ENCODE measurements around the gene CD300LF.

CD300LF gene

DNA sequence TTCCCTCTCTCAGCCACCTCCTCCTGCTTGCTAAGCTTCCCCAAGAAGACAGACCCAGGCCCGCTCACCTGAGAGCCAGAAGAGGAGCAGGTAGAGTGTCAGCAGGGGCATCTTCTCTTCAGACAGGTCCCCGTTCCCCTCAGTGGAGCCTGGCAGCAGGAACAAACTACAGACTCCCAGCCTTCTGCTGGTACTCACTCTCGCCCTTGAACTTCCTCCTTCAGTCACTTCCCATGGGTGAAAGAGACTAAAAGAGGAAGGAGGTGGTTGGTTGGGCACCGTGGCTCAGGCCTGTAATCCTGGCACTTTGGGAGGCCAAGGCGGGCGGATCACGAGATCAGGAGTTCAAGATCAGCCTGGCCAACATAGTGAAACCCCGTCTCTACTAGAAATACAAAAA, at the start of gene CD300LF:
TSS of gene CD300LF (minus strand) at position 168 of the 400 bp plus-strand sequence. CDS start at position 111, 57 bp downstream.
- DNase-seq (ENCODE audit: low read depth in 2 of 2) = no peak

DNA sequence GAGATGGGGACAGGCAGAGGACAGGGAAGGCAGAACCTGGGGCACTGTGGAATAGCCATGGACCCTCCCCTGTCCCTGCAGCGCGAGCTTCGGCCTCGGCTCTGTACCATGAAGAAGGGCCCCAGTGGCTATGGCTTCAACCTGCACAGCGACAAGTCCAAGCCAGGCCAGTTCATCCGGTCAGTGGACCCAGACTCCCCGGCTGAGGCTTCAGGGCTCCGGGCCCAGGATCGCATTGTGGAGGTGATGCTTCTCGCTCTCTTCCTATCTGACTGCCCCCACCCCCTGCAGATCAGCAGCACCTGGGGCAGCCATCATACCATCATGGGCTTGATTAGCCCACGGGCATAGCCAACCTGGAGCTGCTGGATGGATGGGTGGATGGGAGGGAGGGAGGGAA, 49.2 kb upstream of the CD300LF start:
- DNase-seq (ENCODE audit: low read depth in 2 of 2) = no peak

DNA sequence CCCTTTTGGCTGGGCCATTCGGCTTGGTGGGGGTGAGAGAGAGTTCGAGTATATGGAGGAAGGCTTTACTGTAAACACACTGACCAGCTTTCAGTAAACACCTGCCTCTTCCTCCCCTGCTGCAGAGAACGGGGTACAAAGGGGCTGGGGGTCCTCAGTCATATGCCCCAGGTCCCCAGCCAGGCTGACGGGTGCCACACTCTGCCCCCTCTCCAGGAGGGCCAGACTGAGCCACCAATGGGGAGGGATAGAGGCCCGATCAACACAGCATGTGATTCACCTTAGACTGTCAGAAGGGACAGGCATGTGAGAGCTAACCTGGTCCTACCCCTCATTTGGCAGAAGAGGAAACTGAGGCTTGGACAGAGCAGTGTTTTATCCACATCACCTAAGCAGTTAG, 48.7 kb upstream of the CD300LF start:
- DNase-seq (ENCODE audit: low read depth in 2 of 2) = no peak

DNA sequence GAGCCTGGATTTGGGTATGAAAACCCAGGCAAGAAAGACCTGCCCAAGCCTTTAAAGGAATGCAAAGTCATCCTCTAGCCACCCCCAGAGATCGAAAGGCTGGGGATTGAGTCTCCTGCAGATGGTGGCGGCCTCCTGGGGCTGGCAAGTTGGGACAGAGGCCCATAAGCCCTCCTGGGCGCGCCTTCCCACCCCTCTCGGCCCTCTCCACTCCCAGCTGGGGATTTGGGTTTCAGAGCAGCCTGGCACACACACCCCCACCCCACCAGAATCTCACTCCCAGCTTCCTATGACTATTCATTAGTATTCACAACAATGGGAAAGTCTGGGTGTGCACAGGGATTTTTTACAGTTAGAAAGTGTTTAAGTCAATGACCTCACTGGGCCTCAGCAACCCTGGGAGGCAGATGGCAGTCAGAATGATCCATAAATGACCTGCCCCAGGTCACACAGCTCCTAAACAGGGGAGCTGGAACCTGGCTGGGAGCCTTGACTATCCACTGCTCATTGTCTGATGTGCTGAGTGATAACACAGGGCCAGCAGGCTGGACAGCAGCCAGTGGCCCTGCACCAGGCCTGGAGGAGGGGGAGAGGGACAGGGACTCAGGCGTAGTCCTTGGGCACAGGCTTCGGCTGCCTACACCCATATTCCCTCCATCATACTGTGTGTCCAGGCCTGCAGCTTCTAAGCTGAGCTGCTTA, 47.8 kb upstream of the CD300LF start:
- no peak for DNase-seq (ENCODE audit: low read depth in 2 of 2)

DNA sequence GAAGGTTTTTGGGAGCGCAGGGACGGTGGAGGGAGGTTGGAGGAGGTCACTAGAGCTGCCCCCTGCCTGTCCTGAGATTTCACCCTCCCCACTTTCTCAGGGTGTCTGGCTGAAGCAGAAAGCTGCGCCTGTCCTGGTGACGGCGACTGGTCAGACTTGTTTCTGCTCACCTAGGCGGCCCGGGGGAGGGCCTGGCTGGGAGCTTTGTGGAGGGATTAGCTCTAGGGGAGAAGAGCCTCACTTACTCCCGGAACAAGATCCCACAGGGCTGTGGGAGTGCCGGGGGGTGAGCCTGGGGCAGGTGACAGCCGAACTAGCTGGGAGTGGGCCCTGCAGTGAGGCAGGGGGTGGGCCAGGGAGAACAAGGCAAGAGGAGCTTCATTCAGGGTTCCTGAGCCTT, 47.2 kb upstream of the CD300LF start:
- no peak for DNase-seq (ENCODE audit: low read depth in 2 of 2)

DNA sequence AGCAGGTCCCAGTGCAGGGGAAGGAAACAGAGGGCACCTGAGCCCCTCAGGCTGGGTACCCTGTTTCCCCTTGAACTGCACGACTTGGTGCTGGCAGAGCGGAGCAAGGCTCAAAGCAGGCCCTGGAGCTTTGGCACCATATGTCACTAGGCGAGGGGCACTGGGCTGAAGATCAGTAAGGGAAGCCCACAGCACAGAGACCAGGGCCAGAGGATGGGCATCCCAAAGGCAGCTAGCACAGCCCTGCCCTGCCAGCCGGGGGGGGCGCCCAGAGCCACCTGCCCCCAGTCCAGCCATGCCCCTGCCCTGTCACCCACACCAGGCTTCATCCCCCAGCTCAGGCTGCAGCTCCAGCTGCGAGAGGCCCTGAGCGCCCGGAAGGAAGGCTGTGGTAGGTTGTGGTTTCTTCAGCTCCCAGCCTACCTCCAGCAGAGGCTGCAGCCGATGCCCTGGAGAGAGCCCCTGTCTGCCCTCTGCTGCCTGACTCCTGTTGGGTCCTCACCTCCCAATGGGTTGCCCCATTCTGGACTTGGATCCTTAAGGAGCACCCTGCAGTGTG, 46.6 kb upstream of the CD300LF start:
- DNase-seq (ENCODE audit: low read depth in 2 of 2) = no peak

DNA sequence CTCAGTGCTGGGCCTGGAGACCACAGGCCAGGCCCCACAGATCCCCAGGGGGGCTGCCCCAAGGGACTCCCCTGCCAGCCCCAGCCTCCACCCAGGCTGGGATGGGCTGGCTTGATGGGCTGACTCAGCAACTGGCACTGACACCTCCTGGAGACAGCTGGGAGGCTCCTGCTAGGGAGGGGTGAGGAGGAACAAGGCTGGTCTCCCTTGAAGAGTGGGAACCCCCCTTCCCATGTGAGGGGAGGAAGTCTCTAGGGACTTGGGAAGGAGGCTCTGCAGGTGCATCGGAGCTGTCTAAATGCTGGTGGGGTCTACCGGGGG, 46.1 kb upstream of the CD300LF start:
- DNase-seq (ENCODE audit: low read depth in 2 of 2) = no peak

DNA sequence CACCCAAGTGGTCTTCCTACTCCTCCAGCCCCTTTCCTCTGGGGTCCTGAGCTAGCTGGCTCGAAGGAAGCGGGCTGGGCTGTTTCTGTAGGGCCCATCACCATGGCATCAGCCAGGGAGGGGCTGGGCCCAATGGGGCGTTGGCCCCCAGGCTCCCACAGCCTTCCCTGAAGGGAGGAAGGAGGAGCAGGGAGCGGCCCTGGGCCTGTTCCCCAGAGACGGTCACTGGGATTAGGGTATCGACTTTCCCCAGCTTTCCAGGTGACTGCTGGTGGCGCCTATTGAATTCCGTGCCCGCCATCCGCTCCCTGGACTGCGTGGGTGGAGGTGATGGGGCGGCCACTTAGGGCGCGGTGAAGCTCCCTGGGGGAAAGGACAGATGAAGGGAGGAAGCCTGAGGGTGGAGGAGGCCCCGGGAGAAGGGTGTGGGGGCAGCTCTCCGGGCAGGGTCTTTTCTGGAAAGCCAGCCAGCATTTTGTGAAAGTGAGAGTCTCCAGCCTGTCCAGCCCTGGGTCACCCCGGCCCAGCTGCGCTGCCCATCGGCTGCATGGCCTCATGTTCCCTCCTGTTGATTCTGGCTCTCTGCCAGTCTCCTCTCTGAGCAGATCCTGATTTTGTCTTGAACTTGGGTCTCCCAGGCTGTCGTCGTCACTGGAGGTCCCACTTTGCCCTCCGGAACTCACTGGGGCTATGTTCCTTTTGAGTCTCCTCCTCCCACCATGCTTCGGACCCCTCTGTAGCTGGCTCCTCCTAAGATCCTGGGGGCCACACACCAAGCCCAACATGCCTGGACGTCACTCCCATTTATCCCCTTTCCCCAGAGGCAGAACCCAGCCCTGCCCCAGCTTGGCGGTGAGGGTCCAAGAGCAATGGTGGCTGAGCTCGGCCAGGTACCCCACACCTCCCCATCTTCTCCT, 45.5 kb upstream of the CD300LF start:
- no peak for DNase-seq (ENCODE audit: low read depth in 2 of 2)

DNA sequence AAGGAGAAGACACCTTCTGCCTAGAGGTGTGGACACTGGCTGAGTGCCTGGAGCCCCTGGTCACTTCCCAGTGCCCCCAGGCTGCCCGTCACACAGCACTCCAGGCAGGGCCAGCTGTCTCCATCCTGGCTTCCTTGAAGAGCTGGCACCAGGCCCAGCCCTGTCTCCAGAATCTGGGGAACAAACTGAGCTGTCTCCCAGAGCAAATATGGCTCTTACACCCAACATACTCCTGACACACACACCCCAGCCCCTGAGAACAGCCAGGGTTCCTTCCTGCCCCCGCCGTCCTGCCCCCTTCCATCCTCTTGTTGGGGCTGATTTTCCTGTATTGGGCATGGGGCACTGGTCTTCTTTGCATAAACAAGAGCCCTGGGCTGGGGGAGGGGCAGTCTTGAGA, 44.8 kb upstream of the CD300LF start:
- no peak for DNase-seq (ENCODE audit: low read depth in 2 of 2)

DNA sequence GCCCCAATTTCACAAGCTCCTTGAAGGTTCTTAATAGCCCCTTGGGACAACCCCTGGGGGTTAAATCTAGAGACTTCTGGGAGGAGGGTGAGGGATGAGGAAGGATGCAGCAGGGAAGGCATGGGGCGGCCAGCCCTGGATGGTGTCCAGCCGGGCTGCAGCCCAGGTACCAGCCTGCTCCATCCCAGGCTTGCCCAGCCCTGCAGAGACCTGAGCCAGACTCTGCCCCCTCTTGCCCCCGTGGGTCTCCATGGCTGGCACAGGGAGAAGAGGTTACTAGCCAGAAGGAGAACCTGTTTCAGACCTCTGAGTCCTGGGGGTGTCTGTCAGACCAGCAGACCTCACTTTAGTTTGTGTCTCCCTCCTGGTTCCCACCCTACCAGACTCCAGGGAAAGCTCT, 44.2 kb upstream of the CD300LF start:
- DNase-seq (ENCODE audit: low read depth in 2 of 2) = no peak

DNA sequence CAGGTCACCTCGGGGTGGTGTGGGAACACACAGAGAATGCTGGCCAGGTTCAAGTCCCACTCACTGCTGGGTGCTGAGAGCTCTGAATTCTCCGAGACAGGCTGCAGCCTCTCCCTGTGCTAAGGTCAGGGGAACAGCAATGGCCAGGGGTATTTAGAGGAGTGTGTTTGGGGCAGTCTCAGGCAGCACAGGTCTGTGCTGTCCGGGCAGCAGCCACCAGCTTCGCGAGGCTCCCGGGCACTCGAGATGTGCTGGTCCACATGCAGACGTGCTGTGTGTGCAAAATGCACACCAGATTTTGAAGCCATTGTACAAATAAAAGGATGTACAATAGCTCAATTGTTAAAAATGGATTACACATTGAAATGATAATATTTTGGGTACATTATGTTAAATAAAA, 42.8 kb upstream of the CD300LF start:
- no peak for DNase-seq (ENCODE audit: low read depth in 2 of 2)

DNA sequence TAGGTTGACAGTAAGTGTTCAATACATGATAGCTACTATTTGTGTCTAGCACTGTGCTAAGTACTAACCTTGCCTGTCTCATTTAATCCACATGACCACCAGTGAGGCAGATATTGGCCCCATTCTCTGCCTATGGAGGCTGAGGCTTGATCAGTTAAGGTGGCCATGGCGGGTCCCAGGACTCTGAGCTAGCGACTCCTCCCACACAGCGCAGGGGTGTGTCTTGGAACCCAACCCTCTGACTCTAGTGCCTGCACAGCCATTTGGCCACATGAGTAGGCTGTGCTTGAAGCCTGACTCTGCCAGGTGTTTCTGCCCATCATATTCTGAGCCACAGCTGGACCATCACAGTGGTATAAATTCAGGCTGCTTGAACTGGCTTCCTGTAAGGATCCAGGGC, 42.1 kb upstream of the CD300LF start:
- no peak for DNase-seq (ENCODE audit: low read depth in 2 of 2)

DNA sequence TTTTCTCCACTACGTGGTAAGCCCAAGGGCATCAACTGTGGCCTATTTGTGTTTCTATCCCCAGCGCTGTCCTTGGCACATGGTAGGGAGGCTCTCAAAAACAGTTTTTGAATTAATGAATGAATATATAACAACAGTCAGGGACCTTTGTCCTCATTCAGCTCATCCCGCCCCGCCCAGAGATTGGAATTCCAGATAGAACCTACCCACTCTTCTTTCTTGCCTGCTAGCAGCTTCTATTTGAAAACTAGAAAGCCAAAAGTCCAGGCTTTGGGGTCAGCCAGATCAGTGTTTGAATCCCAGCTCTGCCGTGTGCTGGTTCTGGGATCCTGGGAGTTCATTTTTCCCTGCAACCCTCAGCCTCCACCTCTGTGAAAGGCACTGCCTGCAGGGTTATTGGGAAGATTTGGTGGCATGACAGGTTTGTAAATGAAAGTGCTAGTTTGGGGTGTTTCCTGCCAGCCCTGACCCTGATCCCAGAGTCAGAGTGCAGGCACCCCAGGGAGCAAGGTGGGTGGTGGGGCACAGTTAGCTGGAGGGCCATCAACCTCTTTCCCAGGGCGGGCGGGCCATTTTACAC, 40.2 kb upstream of the CD300LF start:
- no peak for DNase-seq (ENCODE audit: low read depth in 2 of 2)

DNA sequence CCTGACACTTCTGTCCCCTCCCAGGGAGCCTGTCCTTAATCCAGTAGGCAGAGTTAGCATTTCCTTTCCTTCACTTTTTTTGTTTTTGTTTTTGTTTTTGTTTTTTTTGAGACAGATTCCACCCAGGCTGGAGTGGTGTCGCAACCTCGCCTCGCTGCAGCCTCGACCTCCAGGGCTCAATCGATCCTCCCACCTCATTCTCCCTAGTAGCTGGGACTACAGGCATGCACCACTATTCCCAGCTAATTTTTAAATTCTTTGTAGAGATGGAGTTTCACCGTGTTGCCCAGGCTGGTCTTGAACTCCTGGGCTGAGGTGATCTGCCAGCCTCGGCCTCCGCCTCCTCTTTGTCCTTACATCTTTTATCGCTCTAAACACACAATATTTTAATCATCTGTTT, 39.7 kb upstream of the CD300LF start:
- no peak for DNase-seq (ENCODE audit: low read depth in 2 of 2)

DNA sequence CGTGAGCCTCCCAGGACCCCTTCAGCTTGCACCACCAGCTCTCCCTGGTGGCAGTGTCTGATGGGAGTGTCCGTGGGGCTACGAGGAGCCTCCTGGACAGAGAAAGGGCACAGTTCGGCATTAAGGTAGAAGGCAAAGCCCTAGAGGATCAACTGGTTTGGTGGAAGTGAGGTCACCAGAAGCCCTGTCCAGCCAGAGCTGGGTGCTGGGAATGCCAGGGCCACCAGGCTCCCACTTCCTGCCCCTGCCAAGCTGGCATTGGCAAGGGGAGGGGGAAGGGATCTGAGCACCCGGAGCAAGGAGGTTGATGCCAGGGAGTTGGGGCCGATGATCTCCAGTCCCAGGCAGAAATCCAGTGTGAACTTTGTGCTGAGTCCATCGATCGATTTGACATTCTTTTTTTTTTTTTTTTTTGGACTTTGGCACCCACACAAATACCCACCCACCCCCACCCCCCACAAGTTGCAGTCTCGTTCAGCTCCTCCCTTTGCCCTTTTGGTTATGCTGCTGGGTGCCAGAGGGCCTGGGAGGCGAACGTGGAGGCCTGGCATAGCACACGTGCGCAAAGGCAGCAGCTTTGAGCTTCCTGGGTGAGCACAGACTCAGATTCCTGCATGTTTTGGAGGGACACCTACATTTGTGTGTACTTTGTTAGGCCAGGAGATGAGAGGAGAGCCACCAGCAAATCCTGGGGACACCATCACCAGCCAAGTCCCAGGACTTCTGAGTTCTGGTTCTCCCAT, 37.8 kb upstream of the CD300LF start:
- DNase-seq (ENCODE audit: low read depth in 2 of 2) = no peak

DNA sequence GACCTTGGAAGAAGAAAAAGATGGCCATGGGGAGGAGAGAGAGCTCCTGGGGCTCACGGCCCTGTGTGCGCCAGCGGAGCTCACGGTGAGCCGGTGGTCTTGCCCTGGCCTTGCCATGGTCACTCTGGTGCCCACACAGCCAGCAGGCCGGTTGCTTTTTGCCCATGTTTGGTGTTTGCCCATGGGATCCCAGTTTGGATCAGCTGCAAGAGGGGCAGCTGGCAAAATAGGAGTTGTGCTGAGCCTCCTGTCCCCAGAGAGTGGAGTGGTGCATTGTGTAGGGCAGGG, 37.3 kb upstream of the CD300LF start:
- no peak for DNase-seq (ENCODE audit: low read depth in 2 of 2)

DNA sequence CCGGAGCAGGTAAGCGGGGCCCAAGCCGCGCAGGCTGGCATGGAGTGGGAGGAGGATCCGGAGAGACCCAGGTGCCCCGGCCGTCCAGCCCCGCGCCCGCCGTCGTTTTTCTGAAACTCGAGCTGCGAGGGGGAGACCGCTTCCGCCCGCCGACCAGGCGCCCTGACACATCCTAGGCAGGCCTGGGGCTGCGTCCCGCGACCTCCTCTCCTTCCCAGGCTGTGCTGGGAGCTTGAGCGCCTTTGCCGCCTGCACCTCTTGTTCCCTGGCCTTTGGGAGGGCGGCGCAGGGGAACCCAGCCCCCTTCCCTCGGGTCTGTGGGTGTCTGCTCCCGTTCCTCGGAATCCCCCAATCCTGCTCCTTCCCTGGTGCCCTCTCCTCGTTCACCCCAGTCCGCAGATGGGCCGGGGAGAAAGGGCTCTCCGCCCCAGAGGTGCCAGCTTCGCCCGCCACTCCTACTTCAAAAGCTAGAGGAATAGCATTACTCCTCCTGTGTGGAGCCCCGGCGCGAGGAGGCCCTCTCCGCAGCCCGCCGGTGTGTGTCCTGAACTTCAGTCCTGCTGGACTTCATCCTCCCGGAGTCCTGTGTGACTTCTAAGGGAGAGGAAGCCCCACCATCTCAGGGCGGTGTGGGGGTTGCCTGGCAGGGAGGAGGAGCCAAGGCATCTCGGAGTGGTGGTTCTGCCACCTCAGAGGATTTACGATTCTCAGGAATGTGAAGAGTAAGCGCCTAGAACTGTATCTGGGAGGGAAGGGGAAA, 36.7 kb upstream of the CD300LF start:
- no peak for DNase-seq (ENCODE audit: low read depth in 2 of 2)

DNA sequence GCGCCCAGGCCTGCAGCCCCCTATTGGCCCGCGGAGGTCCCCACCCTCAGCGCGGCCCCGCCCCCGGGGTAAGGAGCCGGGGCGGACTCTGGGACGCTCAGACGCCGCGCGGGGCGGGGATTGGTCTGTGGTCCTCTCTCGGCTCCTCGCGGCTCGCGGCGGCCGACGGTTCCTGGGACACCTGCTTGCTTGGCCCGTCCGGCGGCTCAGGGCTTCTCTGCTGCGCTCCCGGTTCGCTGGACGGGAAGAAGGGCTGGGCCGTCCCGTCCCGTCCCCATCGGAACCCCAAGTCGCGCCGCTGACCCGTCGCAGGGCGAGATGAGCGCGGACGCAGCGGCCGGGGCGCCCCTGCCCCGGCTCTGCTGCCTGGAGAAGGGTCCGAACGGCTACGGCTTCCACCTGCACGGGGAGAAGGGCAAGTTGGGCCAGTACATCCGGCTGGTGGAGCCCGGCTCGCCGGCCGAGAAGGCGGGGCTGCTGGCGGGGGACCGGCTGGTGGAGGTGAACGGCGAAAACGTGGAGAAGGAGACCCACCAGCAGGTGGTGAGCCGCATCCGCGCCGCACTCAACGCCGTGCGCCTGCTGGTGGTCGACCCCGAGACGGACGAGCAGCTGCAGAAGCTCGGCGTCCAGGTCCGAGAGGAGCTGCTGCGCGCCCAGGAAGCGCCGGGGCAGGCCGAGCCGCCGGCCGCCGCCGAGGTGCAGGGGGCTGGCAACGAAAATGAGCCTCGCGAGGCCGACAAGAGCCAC, 36.0 kb upstream of the CD300LF start, which contains the start of gene NHERF1:
TSS of gene NHERF1 (plus strand) at position 100 of the 750 bp plus-strand sequence. CDS start at position 319, 219 bp downstream.
- peak; percentile 86 to 88 for DNase-seq (ENCODE audit: low read depth in 2 of 2)

DNA sequence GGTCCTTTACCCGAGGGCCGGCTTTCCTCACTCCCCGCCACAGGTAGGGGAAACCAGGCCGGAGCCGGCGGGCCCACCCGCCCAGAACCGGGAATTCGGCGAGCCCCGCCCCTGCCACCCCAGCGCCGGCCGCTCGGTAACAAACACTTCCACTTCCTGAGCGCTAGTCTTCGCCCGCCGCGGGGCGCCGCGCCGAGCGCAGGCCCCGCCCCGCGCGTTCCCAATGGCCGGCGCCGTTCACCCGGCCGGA, 35.5 kb upstream of the CD300LF start:
- DNase-seq (ENCODE audit: low read depth in 2 of 2) = no peak

DNA sequence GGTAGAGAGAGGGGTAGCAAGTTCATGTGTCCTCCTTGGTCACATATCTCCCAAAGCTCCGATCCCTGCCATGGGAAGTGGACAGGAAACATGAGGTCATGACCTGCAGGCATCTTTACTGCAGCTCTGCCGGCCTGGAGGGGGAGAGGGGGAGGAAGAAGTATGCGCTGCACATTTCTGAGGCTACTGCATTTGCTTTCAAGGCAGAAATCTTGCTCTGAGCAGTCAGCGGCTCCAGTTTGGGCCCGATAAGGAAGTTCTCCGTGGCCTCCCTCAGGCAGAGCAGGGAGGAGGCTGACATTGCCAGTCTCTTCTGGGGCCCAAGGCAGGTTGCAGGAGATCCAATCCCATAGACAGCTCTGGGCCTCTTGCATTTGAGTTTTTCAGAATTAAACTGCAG, 34.2 kb upstream of the CD300LF start:
- no peak for DNase-seq (ENCODE audit: low read depth in 2 of 2)

DNA sequence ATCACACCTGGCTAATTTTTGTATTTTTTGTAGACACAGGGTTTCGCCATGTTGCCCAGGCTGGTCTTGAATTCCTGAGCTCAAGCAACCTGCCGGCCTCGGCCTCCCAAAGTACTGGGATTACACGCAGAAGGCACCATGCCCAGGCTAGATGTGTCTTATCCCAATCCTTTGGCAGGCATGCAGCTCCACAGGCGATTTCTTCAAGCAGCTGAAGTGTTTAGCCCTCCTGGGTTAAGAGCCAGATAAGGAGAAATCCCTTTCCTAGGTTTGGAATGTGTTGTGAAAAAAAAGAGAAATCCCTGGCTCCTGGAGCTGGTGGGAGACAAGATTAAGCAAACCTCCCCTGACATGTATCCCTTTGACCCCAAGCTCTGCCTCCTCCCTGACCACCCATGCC, 33.7 kb upstream of the CD300LF start:
- no peak for DNase-seq (ENCODE audit: low read depth in 2 of 2)
